ENCODE measurements around the gene PCGF3.
"Not testable (repeated sequence)": the region's sequence is repeated elsewhere in the genome, so short reads cannot be mapped to it uniquely, and the experiment has no call there.

Gene PCGF3

GRCh38 chr4:764405-765169, 59.0 kb downstream of the PCGF3 start:
- no peak for DNase-seq

- DNase-seq: no peak
Observed at GRCh38 chr4:766152-766515, 60.5 kb downstream of the PCGF3 start.

DNA sequence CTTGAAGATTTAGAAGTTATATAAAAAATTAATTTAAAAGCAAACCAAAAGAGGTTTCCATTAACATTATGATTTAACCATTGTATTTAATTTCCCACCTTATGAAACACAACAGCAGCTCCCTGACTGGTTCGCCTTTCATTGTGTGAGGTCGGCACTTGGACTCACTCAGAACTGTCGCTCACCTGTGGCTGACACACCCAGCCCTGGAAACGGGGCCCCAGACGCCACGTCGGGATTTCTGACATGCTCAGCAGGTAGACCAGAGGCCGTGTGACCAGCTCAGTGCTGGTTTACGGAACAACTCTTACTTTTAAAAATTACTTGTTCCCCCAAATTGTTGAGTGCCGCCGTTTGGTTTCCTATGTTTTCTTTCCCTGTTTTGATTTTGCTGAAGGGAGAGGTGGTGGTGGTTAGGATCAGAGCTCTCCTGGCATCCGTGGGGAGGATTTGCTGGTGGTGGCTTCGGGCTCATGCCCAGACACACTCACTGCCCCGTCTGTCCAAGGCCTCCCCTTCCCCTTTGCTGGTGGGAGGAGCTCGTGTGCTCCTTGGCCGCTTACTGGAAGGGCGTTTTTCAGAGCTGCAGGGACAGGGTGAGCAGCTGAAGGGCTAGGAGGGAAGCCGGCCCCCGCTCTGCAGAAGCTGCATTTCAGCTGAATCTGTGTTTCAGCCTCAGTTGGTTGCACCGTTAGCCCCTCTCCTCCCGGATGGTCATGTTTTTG, 61.1 kb downstream of the PCGF3 start:
- no peak for DNase-seq

- DNase-seq: no peak
Observed at GRCh38 chr4:768076-768475, 62.4 kb downstream of the PCGF3 start.

DNA sequence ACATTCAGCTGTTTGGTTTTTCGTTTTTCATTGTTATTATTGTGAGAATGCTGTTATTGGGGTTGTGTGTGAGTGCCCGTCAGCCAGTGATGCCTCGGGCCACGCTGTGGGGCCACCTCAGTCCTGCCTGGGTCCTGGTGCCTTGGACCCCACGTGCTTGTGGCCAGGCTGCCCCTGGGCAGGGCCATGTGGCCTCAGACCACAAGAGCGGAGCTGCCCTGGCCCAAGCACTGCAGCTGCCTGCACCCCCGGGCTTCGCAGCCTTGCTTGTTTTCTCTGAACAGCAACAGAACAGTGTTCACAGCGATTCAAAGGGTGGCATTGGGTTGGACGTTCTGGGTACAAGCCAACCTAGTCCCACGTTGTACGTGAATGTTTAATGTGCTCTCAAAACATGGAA, 63.4 kb downstream of the PCGF3 start:
- DNase-seq: no peak

DNA sequence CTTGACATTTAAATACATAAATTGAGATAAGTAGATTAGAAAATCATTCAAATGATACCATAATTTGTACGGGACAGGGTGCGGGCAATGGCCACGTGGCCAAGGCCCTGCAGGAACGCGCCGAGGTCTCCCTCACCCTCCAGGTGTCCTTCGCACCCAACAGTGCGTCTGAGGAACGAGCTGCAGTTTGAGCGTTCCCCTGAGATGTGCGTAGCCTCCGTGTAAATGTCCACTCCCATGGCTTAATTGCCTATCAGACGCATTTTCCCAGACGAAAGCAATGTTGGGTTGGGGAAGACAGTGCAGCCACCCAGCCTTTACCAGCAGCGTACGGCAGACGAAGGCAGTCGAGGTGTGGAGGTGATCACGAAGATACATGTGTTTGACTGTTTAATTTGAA, 63.9 kb downstream of the PCGF3 start:
- no peak for DNase-seq

DNA sequence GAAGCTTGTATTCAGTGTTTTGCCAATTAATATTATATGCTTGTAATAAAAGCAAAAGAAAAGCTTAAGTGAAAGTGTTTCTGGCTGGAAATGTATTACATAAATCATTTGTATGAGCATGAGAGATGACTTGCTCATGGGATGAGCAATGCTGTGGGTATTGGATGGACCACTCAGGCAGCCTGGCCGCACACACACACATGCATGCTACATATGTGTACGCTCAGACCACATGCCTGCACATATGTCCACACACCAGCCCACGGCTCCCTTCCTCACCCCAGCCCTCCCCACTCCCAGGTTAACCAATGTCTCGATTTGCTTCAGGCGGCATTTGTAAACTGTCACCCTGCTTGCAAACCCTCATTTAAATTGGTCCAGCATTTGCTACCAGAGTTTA, 64.4 kb downstream of the PCGF3 start:
- DNase-seq: no peak

- no peak for DNase-seq
Observed at GRCh38 chr4:771464-771863, 65.8 kb downstream of the PCGF3 start.

DNA sequence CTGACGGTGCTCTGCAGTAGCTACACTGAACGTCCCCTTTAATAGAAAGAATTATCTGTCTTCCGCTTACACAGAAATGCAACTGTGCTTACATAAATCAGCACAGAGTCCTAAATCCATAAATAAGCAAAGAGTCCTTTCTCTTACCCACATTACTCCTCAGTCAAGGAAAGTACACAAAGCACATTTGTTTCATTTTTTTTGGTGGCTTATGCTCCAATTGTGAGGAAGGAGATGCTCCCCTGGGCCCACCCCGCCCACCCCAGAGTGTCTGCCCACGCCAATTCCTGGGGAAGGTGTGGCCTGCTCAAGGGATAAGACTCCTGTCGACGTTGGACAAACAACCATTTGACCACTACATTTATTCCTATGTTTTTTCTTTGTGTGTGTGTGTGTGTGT, 66.5 kb downstream of the PCGF3 start:
- DNase-seq: no peak

DNA sequence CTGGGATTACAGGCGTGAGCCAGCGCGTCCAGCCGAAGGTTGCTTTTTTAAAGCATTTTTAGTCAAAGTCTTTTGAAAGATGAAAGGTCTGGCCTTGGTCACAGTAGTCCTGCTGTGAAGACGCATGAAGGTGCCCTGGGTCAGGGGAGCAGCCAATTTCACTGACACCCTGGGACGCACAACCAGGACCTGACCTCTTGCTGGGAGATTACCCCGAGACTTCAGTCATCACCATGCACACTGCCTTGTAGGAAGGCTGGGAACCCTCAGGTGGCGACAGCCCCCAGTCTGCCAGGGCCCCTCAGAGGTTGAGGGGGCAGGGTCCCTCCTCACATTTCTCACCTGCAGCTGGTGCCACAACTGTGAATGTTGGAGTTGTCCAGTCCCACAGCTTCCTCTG, 67.1 kb downstream of the PCGF3 start:
- DNase-seq: no peak

- no peak for DNase-seq
Observed at GRCh38 chr4:773214-773613, 67.6 kb downstream of the PCGF3 start.

GRCh38 chr4:774419-775092, 68.9 kb downstream of the PCGF3 start:
- DNase-seq: not testable (repeated sequence)

DNA sequence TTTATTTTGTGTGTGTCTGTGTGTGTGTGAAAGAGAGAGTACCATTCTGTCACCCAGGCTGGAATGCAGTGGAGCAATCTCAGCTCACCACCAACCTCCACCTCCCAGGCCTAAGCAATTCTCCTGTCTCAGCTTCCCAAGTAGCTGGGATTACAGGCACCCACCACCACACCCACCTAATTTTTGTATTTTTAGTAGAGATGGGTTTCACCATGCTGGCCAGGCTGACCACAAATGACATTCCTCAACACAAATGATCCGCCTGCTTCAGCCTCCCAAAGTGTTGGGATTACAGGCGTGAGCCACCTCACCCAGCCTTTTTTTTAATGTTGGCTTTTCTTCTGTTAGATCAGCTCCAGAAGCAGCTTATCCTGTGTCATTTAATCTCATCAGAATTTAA, 69.9 kb downstream of the PCGF3 start:
- DNase-seq: not testable (repeated sequence)

DNA sequence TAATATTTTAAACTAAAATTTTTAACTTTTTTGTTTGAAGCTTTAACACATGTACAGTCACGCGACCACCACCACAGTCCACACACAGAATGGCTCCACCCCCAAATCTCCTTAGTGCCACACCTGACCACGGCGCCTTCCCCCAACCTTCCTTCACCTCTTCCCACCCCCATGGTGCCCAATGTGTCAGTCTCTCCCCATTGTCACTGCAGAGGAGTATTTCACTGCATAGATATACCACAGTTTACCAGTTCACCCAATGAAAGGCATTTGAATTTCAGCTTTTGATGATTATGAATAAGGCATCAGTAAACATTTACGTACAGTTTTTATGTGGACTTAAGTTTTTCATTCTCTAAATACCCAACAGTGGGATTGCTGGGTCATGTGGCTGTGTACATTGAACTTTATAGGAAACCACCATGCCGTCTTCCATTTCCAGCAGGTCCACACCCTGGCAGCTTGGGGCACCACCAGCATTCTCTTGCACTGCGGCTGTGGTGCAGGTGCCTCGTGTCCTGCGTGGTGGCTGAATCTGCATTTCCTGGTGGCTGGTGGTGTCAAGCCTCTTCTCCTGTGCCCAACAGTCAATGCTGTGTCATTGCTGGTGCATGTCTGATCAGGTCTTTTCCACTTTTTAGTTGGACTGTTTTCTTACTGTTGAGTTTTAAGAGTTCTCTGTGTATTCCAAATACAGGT, 71.3 kb downstream of the PCGF3 start:
- DNase-seq: no peak

GRCh38 chr4:777520-778262, 72.1 kb downstream of the PCGF3 start:
- no peak for DNase-seq

- DNase-seq: no peak
Observed at GRCh38 chr4:779555-779954, 73.9 kb downstream of the PCGF3 start.

GRCh38 chr4:780255-780654, 74.6 kb downstream of the PCGF3 start:
- not testable (repeated sequence) for DNase-seq

DNA sequence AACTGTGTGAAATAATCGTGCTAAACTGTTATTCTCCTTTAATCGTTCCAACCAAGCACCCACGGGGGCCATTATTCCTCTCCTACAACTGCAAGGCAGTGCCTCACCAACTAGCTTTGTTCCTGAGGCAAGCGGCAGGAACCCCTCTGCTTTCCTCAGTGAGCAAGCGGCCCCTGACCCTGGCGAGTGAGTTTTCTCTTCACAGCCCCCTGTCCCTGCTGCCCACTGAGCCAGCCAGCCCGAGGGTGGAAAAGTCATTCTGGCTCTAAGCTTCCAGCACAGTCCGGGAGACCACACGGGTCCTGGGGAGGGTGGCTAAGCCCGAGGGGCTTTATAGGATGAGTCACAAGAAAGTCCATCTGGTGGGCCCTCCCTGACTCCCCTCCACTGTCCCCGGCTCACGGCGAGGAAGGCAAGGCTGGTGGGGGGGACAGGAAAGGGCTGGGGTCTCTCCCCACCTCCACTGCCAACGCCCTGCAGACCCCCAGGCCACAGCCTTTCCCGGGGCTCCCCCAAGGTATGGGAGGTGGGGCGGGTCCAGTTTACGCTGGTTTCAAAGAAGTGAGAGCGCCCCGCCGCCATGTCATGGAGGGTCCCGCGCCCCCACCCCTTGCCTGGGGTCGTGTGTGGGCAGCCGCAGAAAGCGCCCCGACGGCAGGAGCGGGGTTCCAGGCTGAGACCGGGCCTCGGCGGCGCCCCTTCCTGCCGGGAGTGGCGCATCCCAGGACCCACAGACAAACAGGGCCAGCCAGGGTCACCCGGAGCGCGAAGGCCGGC, 75.3 kb downstream of the PCGF3 start:
- DNase-seq: no peak

DNA sequence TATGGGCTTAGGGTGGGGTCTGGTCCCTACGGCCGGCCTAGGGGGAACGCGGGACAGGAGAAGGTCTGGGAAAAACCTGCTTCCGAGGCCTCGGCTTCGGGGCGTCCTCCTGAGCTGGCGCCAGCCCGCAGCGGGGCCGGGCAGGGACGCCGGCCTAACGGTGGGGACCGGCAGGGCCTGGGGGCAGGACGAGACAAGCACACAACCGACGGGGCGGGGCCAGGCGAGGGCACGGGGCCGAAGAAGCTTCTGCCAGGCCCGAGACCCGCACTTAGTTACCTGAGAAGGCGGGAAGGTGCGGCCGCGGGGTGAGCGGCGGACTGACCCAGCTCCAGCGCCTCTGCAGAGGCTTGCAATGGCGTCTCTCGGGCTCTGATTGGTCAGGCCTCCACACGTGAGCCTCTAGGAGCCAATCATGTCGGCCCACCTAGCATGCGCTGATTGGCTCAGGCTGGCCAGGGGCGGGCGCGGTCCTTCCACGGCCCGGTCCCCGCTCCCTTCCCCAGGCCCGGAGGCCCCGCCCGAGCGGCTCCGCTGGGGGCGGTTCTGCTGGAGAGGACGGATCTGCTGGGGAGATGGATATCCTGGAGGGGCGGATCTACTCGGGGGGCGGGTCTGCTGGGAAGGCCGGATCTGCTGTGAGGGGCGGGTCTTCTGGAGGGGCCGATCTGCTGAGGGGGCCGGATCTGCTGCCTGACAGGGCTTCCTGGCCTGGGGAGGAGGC, 76.0 kb downstream of the PCGF3 start:
- peak; percentile 99 for DNase-seq

- DNase-seq: no peak
Observed at GRCh38 chr4:784401-785331, 79.0 kb downstream of the PCGF3 start.

Measured in activated naive CD4-positive, alpha-beta T cell treated with anti-CD3 and anti-CD28 coated beads, Interleukin-2, amount 50 U/mL, for 16 hours (primary cell).